ENCODE measurements around the gene LOXHD1.

The LOXHD1 gene

GRCh38 chr18:46477425-46478011 is 179.5 kb downstream of the LOXHD1 start:
- no peak for DNase-seq (ENCODE audit: low read depth in 2 of 2)

- DNase-seq (ENCODE audit: low read depth in 2 of 2): no peak
Measured at GRCh38 chr18:46475390-46475752, 181.6 kb downstream of the LOXHD1 start.

GRCh38 chr18:46474487-46475389 is 182.3 kb downstream of the LOXHD1 start:
- no peak for DNase-seq (ENCODE audit: low read depth in 2 of 2)

- no peak for DNase-seq (ENCODE audit: low read depth in 2 of 2)
Measured at GRCh38 chr18:46471809-46472498, 185.1 kb downstream of the LOXHD1 start.

DNA sequence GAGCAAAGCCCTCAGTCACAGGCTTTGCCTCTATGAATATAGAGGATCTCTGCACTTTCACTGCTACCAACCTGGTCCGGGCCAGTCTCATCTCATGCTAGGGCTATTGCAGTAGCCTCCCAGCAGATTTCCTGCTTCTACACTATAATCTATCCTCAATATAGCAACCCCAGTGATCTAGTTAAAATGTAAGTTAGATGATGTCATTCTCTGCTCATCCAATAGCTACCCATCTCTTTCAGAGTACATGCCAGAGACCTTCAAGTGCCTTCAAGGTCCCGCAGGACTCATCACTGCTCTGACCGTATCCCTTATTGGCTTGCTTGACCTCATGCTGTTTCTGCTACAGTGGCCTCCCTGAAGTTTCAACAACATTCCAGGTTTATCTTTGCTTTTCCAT is 186.3 kb downstream of the LOXHD1 start:
- DNase-seq (ENCODE audit: low read depth in 2 of 2): no peak

GRCh38 chr18:46469186-46469915 is 187.7 kb downstream of the LOXHD1 start:
- DNase-seq (ENCODE audit: low read depth in 2 of 2): no peak

- no peak for DNase-seq (ENCODE audit: low read depth in 2 of 2)
Measured at GRCh38 chr18:46468426-46469180, 188.4 kb downstream of the LOXHD1 start.

GRCh38 chr18:46466234-46467160 is 190.5 kb downstream of the LOXHD1 start:
- no peak for DNase-seq (ENCODE audit: low read depth in 2 of 2)

- no peak for DNase-seq (ENCODE audit: low read depth in 2 of 2)
Measured at GRCh38 chr18:46464926-46465655, 191.9 kb downstream of the LOXHD1 start.

DNA sequence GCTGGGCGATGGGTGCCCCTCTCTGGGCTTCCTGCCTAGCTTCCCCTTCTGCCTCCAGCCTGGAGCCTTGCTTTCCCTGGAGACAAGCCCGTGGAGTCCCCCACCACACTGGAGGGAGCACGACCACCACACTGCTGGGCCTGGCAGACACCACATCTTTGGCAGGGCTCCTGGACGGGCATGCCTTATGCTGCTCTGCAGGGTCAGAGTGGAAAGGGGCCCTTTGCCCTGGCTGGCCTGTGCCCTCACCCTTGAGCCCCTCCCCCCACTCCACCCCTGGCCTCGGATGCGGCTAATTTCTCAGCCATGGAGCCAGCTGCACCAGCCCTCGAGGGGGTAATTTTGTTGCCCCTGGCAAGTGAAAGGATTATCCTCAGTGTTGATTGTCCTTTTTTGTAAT is 194.5 kb downstream of the LOXHD1 start:
- no peak for DNase-seq (ENCODE audit: low read depth in 2 of 2)

DNA sequence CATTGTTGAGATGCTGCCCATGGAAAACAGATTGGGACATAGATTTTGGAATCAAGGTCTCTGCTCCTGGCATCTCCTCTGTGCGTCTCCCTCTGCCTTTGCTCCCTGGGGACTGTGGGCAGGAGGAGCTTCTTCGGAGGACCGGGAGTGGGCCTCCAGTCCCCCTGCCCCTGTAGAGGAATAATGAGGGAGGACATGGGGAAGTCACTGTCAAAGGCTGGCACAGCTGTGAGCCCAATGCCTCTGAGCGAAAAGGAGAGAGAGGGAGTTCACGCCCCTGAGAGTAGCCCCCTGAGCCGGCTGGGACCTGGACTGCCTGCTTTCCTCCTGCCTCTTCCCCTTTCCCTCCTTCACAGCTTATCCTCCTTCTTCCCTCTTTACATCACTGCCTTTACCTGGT is 195.0 kb downstream of the LOXHD1 start:
- DNase-seq (ENCODE audit: low read depth in 2 of 2): no peak

DNA sequence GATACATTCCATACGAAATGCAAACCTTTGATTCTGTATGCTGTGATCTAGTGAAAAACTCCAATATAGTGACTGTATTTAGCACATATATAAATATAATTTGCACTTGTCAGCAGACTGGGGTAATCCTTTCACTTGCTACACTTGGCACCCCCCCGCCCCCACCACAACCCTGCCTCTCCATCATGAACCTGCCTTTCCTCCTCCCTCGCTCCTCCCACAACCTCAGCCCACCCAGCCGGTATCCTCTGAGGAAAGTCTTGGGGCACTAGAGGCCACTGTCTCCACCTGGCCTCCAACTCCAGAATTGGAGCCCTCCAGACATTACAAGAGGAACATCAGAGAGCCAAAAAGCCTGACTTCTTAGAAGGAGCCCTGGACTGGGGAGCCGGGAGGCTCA is 196.3 kb downstream of the LOXHD1 start:
- no peak for DNase-seq (ENCODE audit: low read depth in 2 of 2)

- no peak for DNase-seq (ENCODE audit: low read depth in 2 of 2)
Measured at GRCh38 chr18:46459789-46460455, 197.1 kb downstream of the LOXHD1 start.

DNA sequence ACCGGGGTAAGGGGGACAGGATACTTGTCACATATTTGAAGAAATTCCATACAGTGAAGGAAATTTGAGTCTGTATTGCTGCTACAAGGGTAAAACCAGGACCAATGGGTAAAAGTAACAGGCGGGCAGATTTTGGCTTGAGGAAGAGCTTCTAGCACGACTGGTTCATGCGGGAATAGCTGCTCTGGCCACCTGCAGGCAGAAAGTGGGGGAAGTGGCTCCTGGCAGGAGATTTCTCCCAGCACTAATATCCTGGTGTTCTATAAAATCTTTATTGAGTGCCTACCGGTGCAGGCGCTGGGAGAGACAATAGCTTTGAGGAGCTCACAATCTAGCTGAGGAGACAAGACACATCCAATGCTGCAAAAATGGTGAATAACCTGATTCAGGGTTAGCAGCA is 198.5 kb downstream of the LOXHD1 start:
- no peak for DNase-seq (ENCODE audit: low read depth in 2 of 2)

DNA sequence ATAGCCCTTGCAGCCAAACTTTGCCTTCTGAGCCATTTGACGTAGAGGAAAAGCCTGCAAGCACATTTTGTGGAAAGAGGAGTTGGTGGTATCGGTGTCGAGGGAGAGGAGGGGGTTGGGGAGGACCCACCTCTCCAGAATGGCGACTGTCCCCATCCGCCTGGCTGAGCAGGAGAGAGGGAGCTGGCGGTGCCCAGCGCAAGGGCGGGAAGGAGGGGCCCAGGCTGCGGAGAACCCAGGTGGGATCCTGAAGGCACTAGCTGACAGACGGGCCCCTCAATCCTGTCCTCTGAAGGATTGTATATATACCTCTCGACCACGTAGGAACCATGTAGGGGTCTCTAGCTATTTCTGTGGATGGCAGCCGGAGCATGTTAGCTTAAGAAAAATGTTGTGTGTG is 200.3 kb downstream of the LOXHD1 start:
- DNase-seq (ENCODE audit: low read depth in 2 of 2): no peak

GRCh38 chr18:46452820-46453219 is 204.2 kb downstream of the LOXHD1 start:
- no peak for DNase-seq (ENCODE audit: low read depth in 2 of 2)

GRCh38 chr18:46449499-46449898 is 207.5 kb downstream of the LOXHD1 start:
- DNase-seq (ENCODE audit: low read depth in 2 of 2): no peak

DNA sequence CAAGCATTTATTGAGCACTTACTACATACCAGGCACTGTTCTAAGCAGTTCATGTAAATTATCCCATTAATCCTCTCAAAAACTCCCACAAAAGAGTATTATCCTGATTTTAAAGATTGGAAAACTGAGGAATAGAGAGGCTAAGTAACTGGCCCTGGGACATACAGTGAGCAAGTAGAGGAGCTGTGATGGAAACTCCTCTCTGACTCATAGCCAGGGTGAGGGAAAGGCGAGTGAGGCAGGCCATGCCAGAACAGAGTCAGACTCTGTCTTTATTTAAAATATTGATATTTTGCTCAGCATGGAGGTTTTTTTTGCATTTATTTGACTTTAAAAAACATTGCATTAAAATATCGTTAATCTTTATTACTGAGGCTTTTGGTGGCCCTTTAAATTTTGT is 208.0 kb downstream of the LOXHD1 start:
- no peak for DNase-seq (ENCODE audit: low read depth in 2 of 2)

- DNase-seq (ENCODE audit: low read depth in 2 of 2): no peak
Measured at GRCh38 chr18:46448347-46448746, 208.7 kb downstream of the LOXHD1 start.
